AG10803 (cell line): ENCODE measurements around the gene CC2D2B.
"Not testable (repeated sequence)": the region's sequence is repeated elsewhere in the genome, so short reads cannot be mapped to it uniquely, and the experiment has no call there.

Experiments used
- DNase-seq: peaks from one replicate; pipeline ENCODE4 v3.0.0; 2010; ENCODE audit warnings: low read depth
- H3K4me3 ChIP-seq: 2 replicates; pipeline ENCODE4 v1.5.1; 2011; ENCODE audit warnings: mild to moderate bottlenecking, low read length, control low read depth
- TF ChIP-seq, protein P1 (sequence below): conservative IDR thresholded peaks from 2 replicates; pipeline ENCODE4 v1.5.1; 2011; ENCODE audit warnings: mild to moderate bottlenecking, low read length, control low read depth, inconsistent platforms

The CC2D2B gene

DNA sequence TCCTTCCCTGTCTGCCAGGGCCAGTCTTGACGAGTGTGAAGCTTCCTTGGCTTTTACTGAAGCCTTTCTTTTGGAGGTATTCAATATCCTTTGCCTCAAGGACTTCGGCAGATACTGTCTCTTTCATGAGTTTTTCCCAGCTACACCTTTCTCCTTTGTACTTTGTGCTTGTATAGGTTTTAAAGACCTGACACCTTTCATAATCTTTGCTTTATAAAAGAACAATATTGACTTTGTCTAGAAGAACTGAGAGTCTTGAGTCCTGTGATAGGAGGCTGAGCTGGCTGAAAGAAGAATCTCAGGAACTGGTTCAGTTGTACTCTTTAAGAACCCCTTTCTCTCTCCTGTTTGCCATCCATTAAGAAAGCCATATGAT, 41.3 kb upstream of the CC2D2B start:
- no peak for DNase-seq
- TF ChIP-seq, protein P1, sequence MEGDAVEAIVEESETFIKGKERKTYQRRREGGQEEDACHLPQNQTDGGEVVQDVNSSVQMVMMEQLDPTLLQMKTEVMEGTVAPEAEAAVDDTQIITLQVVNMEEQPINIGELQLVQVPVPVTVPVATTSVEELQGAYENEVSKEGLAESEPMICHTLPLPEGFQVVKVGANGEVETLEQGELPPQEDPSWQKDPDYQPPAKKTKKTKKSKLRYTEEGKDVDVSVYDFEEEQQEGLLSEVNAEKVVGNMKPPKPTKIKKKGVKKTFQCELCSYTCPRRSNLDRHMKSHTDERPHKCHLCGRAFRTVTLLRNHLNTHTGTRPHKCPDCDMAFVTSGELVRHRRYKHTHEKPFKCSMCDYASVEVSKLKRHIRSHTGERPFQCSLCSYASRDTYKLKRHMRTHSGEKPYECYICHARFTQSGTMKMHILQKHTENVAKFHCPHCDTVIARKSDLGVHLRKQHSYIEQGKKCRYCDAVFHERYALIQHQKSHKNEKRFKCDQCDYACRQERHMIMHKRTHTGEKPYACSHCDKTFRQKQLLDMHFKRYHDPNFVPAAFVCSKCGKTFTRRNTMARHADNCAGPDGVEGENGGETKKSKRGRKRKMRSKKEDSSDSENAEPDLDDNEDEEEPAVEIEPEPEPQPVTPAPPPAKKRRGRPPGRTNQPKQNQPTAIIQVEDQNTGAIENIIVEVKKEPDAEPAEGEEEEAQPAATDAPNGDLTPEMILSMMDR, result no peak
- no peak overlapping the region for H3K4me3 ChIP-seq

DNA sequence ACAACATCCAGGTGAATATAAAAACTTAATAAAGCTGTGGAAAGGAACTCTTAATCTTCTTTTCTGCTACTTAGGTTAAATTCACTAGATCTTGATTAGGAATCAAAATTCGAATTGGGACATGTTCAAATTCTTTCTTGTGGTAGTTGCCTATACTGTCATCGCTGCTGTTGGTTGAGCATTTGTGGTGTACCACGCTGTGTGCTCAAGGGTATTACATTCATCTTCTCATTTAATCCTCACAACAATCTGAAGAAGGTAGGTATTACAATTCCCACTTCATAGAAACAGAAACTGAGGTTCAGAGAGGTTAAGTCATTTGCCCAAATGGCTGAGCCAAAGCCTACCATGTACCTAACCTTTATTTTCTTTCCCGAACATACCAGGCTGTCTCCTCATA, 39.9 kb upstream of the CC2D2B start:
- no peak for DNase-seq
- H3K4me3 ChIP-seq, result no peak overlapping the region
- TF ChIP-seq, protein P1, result no peak

DNA sequence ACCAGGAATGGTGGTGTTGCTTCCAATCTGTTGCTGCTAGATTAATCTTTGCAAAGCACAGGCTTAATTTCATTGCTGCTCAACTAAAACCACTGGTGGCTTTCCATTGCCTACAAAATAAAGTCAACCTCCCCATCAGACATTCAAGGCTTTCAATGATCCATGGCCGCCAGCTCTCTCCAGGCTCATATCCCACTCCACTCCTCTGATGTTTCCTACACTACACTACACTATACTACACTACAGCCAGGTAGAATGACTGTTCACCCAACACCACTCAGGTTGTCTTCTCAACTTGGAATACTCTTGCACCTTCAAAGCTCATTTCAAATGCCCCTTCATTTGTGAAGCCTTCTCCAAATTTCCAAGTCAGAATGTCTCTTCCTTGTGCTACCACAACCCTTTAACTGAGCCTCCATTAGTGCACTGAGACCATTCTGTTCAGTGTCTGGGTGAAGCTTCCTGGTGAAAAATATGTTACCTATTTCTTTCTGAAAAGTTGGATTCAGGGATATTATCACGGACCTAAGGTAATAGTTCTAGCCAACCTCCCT, 35.5 kb upstream of the CC2D2B start:
- no peak for DNase-seq
- TF ChIP-seq, protein P1, result no peak
- no peak overlapping the region for H3K4me3 ChIP-seq

DNA sequence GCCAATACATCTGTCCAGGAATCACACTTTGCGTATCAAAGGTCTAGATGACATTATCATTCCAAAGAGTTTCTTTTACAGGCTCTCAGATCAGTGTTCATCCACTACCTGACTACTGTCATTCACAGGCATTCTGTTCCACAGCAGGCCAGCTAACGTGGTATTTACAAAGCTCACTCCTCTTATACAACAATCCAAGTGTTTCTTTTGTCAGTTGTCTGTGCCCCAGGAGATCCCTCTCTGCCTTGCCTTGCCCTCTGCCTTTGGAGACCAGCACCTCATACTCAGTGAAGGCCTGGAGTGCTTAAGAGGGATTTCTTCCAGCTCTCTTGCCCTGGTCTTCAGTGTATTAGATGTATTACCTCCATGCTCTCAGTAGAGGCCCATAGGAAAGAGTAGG, 34.6 kb upstream of the CC2D2B start:
- H3K4me3 ChIP-seq, result no peak overlapping the region
- no peak for DNase-seq
- TF ChIP-seq, protein P1, result no peak

DNA sequence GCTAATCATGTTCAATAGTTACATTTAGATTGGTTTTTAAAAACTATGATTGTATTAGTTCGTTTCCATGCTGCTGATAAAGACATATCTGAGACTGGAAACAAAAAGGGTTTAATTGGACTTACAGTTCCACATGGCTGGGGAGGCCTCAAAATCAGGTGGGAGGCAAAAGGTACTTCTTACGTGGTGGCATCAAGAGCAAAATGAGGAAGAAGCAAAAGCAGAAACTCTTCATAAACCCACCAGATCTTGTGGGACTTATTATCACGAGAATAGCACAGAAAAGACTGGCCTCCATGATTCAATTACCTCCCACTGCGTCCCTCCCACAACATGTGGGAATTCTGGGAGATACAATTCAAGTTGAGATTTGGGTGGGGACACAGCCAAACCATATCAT, 34.1 kb upstream of the CC2D2B start:
- no peak overlapping the region for H3K4me3 ChIP-seq
- DNase-seq, result no peak
- TF ChIP-seq, protein P1, result no peak

DNA sequence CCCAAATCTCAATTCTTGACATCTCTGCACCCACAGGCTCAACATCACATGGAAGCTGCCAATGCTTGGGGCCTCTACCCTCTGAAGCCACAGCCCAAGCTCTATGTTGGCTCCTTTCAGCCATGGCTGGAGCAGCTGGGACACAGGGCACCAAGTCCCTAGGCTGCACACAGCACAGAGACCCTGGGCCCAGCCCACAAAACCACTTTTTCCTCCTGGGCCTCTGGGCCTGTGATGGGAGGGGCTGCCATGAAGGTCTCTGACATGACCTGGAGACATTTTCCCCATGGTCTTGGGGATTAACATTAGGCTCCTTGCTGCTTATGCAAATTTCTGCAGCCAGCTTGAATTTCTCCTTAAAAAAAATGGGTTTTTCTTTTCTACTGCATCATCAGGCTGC, 33.0 kb upstream of the CC2D2B start:
- not testable (repeated sequence) for DNase-seq, H3K4me3 ChIP-seq

DNA sequence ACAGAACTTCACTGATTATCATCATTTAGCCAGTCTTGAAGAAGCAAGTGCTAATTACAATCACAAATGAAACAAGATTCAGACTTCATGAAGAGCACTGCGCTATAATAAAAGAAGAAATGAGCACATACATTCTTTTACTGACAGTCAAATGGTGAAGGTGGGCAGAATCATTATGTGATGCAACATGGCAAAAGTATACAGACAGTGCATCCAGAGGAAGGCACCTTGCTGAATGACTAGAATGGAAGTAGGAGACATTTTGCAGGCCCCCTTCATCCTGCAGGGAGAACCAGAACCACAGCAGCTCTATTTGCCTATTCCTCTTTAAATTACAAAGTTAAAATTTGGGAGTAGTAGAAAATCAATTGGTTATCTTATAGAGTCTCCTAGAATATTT, 31.0 kb upstream of the CC2D2B start:
- no peak overlapping the region for H3K4me3 ChIP-seq
- TF ChIP-seq, protein P1, result no peak
- no peak for DNase-seq

DNA sequence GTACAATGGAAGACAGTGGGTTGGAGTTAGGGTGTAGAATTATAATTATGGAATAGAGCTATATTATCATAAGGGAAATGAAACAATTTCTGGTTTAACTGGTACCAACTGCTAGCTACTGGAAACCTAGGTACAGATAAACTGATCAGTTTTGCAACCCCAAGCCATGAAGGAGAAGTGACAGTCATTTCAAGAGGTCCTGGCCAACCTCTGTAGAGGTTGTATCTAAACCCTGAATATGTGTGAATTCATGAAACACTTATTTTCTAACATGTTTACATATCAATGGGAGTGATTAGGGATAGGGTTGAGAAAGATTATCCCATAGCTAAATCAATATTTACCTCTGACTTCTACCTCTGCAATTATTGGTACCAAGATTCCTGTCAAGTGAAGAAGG, 29.9 kb upstream of the CC2D2B start:
- TF ChIP-seq, protein P1, result no peak
- H3K4me3 ChIP-seq, result no peak overlapping the region
- DNase-seq, result no peak
